NCI-H187 (cell line): ENCODE data around the gene MSRB3.
"Not testable (repeated sequence)": the region's sequence is repeated elsewhere in the genome, so short reads cannot be mapped to it uniquely, and the experiment has no call there.

ENCODE experiments used
- DNase-seq, 2 experiments: peaks; one replicate each; lab custom pipeline; 2025; lab: John Stamatoyannopoulos, UW

Gene MSRB3

DNA sequence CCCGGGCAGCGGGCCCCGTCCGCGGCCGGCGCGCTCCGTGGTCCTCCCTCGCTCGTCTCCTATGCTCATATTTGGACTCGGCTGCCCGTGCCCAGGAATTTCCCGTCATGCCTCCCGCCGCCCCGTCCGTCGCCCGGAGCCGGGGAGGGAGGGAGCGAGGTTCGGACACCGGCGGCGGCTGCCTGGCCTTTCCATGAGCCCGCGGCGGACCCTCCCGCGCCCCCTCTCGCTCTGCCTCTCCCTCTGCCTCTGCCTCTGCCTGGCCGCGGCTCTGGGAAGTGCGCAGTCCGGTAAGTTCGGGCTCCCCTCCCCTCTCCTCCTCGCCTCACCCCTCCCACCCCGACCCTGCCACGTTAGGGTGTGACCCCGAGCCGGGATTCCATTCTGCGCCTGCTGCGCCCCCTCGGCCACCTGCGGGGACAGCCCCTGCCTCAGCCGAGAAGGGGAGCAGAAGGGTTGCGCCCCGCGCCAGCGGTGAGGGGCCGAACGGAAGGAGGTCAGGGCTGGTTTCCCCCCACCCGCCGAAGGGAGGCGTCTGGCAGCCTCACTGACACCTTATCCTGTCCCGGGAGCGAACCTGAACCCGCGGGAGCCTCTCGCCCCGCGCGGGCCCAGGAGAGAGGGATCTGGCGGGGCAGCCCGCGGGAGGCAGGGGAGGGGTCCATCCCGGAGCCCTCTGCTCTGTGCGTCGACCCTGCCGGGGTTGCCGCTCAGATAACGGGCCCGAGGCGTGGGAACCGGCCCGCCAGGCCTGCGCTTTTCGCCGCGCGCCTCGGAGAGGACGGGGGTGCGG is at the start of gene MSRB3:
Gene MSRB3, plus strand, starts transcription at position 108 of the 793 bp plus-strand sequence. CDS start 29,897 bp downstream, outside the sequence.
- no peak for DNase-seq

- no peak for DNase-seq
Measured at GRCh38 chr12:65229441-65229840, 49.0 kb upstream of the MSRB3 start.

- DNase-seq = no peak
Measured at GRCh38 chr12:65232476-65233077, 45.9 kb upstream of the MSRB3 start.

- DNase-seq = no peak
Measured at GRCh38 chr12:65237153-65237552, 41.3 kb upstream of the MSRB3 start.

- no peak for DNase-seq
Measured at GRCh38 chr12:65238609-65239008, 39.9 kb upstream of the MSRB3 start.

DNA sequence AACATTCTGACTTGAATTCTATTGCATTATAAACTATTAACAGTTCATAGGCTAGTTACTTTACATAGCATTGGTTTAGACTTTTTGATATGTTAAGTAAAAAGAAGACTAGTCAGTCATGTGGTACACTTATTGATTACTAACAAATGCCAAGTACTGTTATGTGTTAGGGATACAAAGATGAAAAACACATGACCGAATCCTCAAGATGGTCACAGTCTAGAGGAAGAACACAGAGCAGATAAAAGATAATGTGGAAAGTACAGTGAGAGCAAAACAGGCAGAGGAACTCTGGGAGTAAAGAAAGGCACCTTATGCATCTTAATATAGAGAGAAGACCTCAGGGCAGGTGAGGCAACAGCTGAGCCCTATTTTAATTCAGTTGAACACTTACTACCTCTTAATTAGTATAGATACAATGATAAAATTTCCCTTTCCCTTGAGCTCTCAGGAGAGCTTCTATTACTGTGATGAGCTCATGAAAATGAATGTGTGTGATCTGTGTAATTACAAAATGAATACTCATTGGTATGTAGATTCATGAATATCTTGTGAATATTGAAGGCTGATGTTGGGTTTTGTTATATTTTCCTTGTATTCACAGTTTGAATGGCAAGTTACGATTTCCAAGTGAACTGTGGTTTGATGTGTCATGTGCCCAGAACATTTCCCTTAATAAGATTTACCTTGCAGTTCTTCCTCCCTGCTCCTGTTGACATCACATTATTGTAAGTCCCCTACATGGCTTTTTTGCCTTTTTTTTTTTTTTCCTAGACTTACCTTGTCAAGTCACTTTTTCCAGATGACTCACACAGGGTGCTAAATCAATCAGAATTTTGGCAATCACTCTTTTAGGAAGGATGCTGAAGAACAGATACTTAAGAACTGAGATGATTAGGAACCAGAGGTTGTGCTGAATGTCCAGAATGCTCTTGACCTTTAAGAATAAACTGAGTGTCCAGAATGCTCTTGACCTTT is 29.5 kb upstream of the MSRB3 start:
- DNase-seq = no peak

DNA sequence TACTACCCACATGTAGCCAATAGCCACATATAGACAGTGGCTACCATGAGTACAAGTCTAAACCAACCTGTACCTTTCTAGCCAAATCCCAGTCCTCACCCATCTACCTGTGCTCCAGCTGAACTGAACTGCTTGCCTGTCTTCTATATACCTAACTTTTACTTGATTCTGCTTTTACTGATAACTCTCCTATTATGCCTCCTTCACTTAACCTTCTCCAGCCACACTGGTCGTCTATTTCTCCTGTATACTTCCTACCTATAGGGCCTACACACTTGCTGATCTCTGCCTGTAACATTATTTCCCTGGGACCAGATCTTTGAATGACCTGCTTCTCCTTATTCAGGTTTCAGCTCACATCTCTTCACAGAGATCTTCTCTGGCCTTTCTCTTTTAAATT is 26.0 kb upstream of the MSRB3 start:
- no peak for DNase-seq

DNA sequence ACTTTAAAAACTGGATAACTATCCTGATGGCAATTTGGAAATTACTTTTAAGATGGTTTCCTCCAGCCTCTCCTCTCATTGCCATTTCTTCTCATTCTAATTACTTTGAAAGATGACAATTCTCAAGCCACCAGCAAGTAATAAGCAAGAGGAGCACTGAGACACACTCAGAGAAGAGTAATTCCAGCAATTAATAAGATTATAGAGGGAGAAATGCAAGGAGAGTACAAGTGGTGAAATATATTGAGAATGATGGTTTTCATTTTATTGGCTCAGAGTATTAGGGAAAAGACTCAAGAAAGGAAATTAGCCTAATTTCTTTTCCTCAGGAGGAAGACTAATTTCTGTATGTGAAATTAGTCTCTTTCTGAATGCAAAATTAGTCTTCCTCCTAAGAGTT is 20.5 kb upstream of the MSRB3 start:
- no peak for DNase-seq

- no peak for DNase-seq
Measured at GRCh38 chr12:65259501-65259900, 19.0 kb upstream of the MSRB3 start.

- DNase-seq = no peak
Measured at GRCh38 chr12:65263777-65264176, 14.7 kb upstream of the MSRB3 start.

GRCh38 chr12:65266408-65266807 is 12.1 kb upstream of the MSRB3 start:
- no peak for DNase-seq

DNA sequence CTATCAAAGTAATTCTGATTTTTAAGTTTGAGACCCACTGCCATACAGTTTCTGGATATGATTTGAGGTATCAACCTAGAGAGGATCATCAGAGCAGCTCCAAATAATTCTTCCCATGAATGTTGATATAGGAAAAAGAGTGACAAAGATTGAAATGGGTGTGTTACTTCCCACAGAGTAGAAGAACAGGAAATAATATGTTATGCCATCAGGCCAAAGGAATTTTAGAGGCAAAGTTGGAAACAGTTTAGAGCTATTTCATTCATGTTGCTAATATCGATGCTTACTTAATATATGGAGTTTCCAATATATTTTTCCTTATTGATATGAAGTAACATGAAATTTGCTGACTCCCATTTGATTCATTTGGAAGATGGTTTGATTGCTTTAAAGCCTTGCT is 8.9 kb upstream of the MSRB3 start:
- no peak for DNase-seq

- DNase-seq = no peak
Measured at GRCh38 chr12:65274602-65275272, 3.7 kb upstream of the MSRB3 start.

DNA sequence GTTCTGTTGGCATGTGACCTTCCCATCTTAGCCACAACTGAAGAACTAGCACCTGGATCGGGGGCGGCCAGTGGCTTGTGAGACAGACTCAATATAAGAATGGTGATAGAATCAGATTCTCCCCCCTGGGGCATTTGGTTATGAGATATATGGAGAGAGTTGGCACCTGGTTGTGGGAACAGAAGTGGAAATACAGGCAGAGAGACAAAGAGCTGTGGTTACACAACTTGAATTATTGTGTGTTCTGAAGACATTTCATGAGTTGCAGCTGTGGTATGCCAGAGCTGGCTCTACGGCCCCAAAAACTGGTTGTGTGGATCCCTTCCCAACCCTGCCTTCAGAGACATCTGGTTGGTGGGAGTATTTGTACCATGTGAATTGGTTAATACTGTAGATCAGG is 2.9 kb upstream of the MSRB3 start:
- no peak for DNase-seq

DNA sequence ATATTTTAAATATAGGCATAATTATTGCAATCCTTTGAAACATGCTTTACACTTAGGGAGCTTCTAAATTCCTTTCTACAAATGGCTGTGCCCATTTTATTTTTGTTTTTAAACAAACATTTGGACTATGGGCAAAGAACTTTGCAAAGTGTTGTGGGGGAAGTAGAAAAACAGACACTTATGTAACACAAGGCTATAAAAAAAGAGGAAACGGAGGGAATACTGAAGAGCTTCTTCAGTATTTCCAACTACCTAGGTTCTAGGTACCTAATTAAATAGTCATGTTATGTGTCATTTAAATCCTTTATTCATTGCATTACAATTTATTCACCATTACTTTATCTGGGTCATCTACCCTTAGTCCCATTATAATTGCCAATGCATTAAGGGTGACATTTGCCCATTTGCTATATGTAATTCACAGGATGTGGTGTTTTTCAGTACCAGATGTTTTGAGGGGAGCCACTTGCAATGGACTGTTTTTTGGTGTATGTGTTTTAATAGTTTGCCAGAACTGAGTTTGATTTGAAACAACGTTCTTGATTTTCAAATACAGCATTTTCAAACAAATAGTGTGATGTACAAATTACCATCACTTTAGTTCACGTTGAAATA is 1.5 kb upstream of the MSRB3 start:
- no peak for DNase-seq

DNA sequence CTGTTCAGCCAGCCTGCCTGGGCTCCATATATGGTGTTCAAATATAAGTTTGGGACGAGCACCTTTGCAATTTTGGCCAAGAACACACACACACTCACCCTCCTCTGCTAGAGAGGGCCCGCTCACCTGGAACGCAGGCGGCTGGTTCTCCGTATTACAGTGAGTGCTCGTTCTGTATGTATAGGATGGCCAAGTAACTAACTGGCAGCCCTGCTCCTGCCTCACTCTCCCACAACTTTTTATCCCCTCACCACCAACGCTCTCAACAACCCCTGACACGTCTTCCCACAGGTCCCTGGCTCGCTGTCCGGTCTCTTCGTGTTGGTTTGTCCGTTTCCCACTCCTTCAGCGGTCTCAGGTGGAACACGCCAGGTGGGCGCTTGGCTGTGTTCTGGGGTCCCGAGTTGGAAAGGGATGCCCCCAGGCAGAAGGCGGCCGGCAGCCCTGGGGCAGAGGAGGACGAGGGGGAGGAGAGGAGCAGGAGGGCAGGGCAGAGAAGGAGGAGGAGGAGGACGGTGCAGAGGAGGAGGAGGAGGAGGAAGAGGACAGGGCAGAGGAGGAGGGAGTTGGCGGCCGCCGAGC is 398 bp upstream of the MSRB3 start:
- no peak for DNase-seq

- no peak for DNase-seq
Measured at GRCh38 chr12:65279369-65280112, 1.1 kb downstream of the MSRB3 start.

DNA sequence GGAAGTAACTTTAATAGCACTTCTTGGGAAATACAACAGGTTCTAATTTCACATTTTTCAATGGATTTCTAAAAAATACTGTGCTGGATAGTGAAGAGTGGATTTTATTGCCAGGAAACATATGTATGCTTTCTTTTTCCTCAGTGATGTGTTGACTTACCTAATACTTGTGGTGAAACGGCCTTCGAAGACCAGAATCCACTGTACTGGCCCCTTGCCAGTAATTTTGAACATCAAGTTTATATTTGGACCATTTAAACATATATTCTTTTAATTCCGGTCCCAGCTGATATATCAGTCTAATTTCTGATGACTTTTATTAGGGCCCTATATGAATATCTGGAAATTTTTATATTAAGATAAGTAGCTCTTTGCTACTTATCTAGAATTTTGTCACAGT is 1.8 kb downstream of the MSRB3 start:
- DNase-seq = no peak

DNA sequence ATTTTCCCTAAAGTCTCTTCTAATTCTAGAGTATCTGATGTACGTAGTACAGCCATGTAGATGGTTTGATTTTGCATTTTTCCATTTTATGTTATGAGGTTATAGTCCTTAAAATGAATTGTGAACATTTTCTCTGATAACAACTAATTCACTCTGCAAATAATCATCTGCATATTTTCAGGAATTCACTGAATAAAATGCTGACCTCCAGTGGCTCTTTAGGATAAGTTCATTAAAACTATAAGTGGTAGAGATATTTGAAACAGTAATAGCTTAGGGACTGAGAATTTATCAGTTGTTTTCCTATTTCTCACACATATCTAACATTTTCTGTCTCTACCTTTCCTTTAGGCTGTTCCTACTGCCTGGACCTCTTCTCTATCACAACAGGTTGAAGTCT is 4.4 kb downstream of the MSRB3 start:
- DNase-seq = no peak

DNA sequence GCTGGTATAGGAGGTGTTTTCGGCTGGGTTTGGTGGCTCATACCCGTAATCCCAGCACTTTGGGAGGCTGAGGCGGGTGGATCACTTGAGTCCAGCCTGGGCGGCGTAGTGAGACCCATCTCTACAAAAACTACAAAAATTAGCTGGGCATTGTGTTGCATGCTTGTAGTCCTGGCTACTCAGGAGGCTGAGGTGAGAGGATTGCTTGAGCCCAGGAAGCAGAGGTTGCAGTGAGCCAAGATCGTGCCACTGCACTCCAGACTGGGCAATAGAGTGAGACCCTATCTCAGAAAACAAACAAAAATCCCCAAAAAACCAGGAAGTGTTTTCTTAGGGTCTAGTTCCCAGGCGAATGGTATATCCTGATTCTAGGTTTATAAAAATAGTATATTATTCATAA is 7.0 kb downstream of the MSRB3 start:
- not testable (repeated sequence) for DNase-seq
